Mucosa of rectum (tissue), 2 donors: ENCODE measurements around the gene SLC22A25.
"Not testable (repeated sequence)": the region's sequence is repeated elsewhere in the genome, so short reads cannot be mapped to it uniquely, and the experiment has no call there.

ENCODE experiments used
- H3K27ac ChIP-seq, 2 donors: one replicate each; pipeline ENCODE4 v1.7.0; 2013; ENCODE audit warnings: inconsistent platforms in 2 of 2, low read depth in 2 of 2, low read length in 2 of 2
- H3K27me3 ChIP-seq, 2 donors: one replicate each; pipeline ENCODE4 v1.7.0; 2013; ENCODE audit warnings: low read length in 2 of 2; ENCODE audit not compliant: control insufficient read depth in 2 of 2, insufficient read depth in 2 of 2
- H3K36me3 ChIP-seq, 2 donors: one replicate each; pipeline ENCODE4 v1.7.0; 2013; ENCODE audit warnings: low read length in 2 of 2; ENCODE audit not compliant: control insufficient read depth in 2 of 2, insufficient read depth in 2 of 2
- H3K4me1 ChIP-seq, 2 donors: one replicate each; pipeline ENCODE4 v1.7.0; 2013; ENCODE audit warnings: low read length in 2 of 2, mild to moderate bottlenecking in 1 of 2; ENCODE audit not compliant: control insufficient read depth in 2 of 2, insufficient read depth in 2 of 2
- H3K4me3 ChIP-seq, 2 donors: one replicate each; pipeline ENCODE4 v1.7.0; 2013; ENCODE audit warnings: low read length in 2 of 2
- H3K9ac ChIP-seq, 2 donors: one replicate each; pipeline ENCODE4 v1.7.0; 2013; ENCODE audit warnings: low read length in 2 of 2, low read depth in 1 of 2, mild to moderate bottlenecking in 1 of 2
- H3K9me3 ChIP-seq, 2 donors: one replicate each; pipeline ENCODE4 v1.7.0; 2013; ENCODE audit warnings: low read length in 2 of 2; ENCODE audit not compliant: control insufficient read depth in 2 of 2
- donor health status: healthy.
- donor health status: Normal muscosa, but diverticular disease.

The SLC22A25 gene

GRCh38 chr11:63250162-63251050, 7.0 kb upstream of the SLC22A25 start:
- H3K4me3 ChIP-seq: no peak overlapping the region
- no peak overlapping the region for H3K27ac ChIP-seq
- H3K9me3 ChIP-seq: no peaks in the 10 kb centered on the region
- H3K9ac ChIP-seq: no peak overlapping the region
- H3K27me3 ChIP-seq: no peaks in the 10 kb centered on the region
- no peaks in the 10 kb centered on the region for H3K4me1 ChIP-seq
- H3K36me3 ChIP-seq: no peaks in the 10 kb centered on the region

- H3K9ac ChIP-seq: no peak overlapping the region
- H3K36me3 ChIP-seq: no peaks in the 10 kb centered on the region
- H3K27ac ChIP-seq: no peak overlapping the region
- H3K9me3 ChIP-seq: no peaks in the 10 kb centered on the region
- peaks cover 0 to 3% of the 10 kb centered on the region in 2 donors for H3K27me3 ChIP-seq
- H3K4me3 ChIP-seq: no peak overlapping the region
- H3K4me1 ChIP-seq: no peaks in the 10 kb centered on the region
Measured at GRCh38 chr11:63248966-63249365, 5.6 kb upstream of the SLC22A25 start.

GRCh38 chr11:63247237-63248002, 4.0 kb upstream of the SLC22A25 start:
- not testable (repeated sequence) for H3K36me3 ChIP-seq, H3K9ac ChIP-seq, H3K27ac ChIP-seq, H3K4me1 ChIP-seq, H3K9me3 ChIP-seq, H3K4me3 ChIP-seq, H3K27me3 ChIP-seq

GRCh38 chr11:63246045-63246444, 2.6 kb upstream of the SLC22A25 start:
- H3K4me1 ChIP-seq: no peaks in the 10 kb centered on the region

GRCh38 chr11:63244862-63245261, 1.5 kb upstream of the SLC22A25 start:
- Histone ChIP-seq H3K4me1 (no peaks in the 10 kb centered on the region), H3K9ac (no peak overlapping the region), H3K36me3 (no peaks in the 10 kb centered on the region), H3K4me3 (no peak overlapping the region), H3K9me3 (no peaks in the 10 kb centered on the region), H3K27ac (no peak overlapping the region), H3K27me3 (peaks cover 2 to 3% of the 10 kb centered on the region in 2 donors)

More at GRCh38 chr11:63246045-63246444, 2.6 kb upstream of the SLC22A25 start:
- no peaks in the 10 kb centered on the region for H3K36me3 ChIP-seq
- peaks cover 2 to 3% of the 10 kb centered on the region in 2 donors for H3K27me3 ChIP-seq
- H3K27ac ChIP-seq: no peak overlapping the region
- no peaks in the 10 kb centered on the region for H3K9me3 ChIP-seq
- H3K9ac ChIP-seq: no peak overlapping the region
- H3K4me3 ChIP-seq: no peak overlapping the region

GRCh38 chr11:63242089-63242781, 1.2 kb downstream of the SLC22A25 start:
- Histone ChIP-seq H3K27me3 (peaks cover 3 to 4% of the 10 kb centered on the region in 2 donors), H3K36me3 (no peaks in the 10 kb centered on the region), H3K9me3 (no peaks in the 10 kb centered on the region), H3K4me3 (no peak overlapping the region), H3K27ac (no peak overlapping the region), H3K4me1 (no peaks in the 10 kb centered on the region), H3K9ac (no peak overlapping the region)

- no peaks in the 10 kb centered on the region for H3K9me3 ChIP-seq
- peaks cover 3 to 4% of the 10 kb centered on the region in 2 donors for H3K27me3 ChIP-seq
- H3K9ac ChIP-seq: no peak overlapping the region
- no peak overlapping the region for H3K4me3 ChIP-seq
- no peak overlapping the region for H3K27ac ChIP-seq
- no peaks in the 10 kb centered on the region for H3K4me1 ChIP-seq
- no peaks in the 10 kb centered on the region for H3K36me3 ChIP-seq
Measured at GRCh38 chr11:63240791-63241379, 2.5 kb downstream of the SLC22A25 start.

- no peaks in the 10 kb centered on the region for H3K36me3 ChIP-seq
- no peak overlapping the region for H3K9ac ChIP-seq
- no peaks in the 10 kb centered on the region for H3K4me1 ChIP-seq
- no peak overlapping the region for H3K27ac ChIP-seq
- peaks cover 2 to 4% of the 10 kb centered on the region in 2 donors for H3K27me3 ChIP-seq
- no peak overlapping the region for H3K4me3 ChIP-seq
- no peaks in the 10 kb centered on the region for H3K9me3 ChIP-seq
Measured at GRCh38 chr11:63240098-63240497, 3.3 kb downstream of the SLC22A25 start.

- Histone ChIP-seq H3K27me3 (peaks cover 0 to 4% of the 10 kb centered on the region in 2 donors), H3K9me3 (no peaks in the 10 kb centered on the region), H3K4me3 (no peak overlapping the region), H3K4me1 (no peaks in the 10 kb centered on the region), H3K27ac (no peak overlapping the region), H3K36me3 (no peaks in the 10 kb centered on the region), H3K9ac (no peak overlapping the region)
Measured at GRCh38 chr11:63239254-63239653, 4.1 kb downstream of the SLC22A25 start.
